HEK293T (cell line): Measurements from ENCODE around the gene EFCAB6.

ENCODE experiments used
- ARNT ChIP-seq: fragments of 450-650 bp; IDR thresholded peaks from 2 replicates; pipeline ENCODE4 v1.6.1; 2017; ENCODE audit warnings: mild to moderate bottlenecking
- ELF4 ChIP-seq: fragments of 450-650 bp; IDR thresholded peaks from 2 replicates; pipeline ENCODE4 v1.6.1; 2017; ENCODE audit warnings: antibody characterized with exemption
- FOXA1 ChIP-seq: fragments of 450-650 bp; IDR thresholded peaks from 2 replicates; pipeline ENCODE4 v1.6.1; 2016; ENCODE audit warnings: mild to moderate bottlenecking
- FOXK2 ChIP-seq: fragments of 450-650 bp; IDR thresholded peaks from 2 replicates; pipeline ENCODE4 v1.6.1; 2016; ENCODE audit warnings: mild to moderate bottlenecking
- FOXM1 ChIP-seq: fragments of 450-650 bp; IDR thresholded peaks from 2 replicates; pipeline ENCODE4 v1.6.1; 2017; ENCODE audit warnings: mild to moderate bottlenecking, borderline replicate concordance
- HDGF ChIP-seq: fragments of 450-650 bp; IDR thresholded peaks from 2 replicates; pipeline ENCODE4 v1.6.1; 2017; ENCODE audit warnings: antibody characterized with exemption, borderline replicate concordance
- LEF1 ChIP-seq: fragments of 450-650 bp; IDR thresholded peaks from 2 replicates; pipeline ENCODE4 v1.6.1; 2017; ENCODE audit warnings: mild to moderate bottlenecking, borderline replicate concordance
- PKNOX1 ChIP-seq: fragments of 450-650 bp; IDR thresholded peaks from 2 replicates; pipeline ENCODE4 v1.6.1; 2016
- SP1 ChIP-seq: fragments of 450-650 bp; IDR thresholded peaks from 2 replicates; pipeline ENCODE4 v1.6.1; 2017
- SUZ12 ChIP-seq: fragments of 450-650 bp; IDR thresholded peaks from 2 replicates; pipeline ENCODE4 v1.6.1; 2016; ENCODE audit warnings: mild to moderate bottlenecking
- TARDBP ChIP-seq: fragments of 450-650 bp; IDR thresholded peaks from 2 replicates; pipeline ENCODE4 v1.6.1; 2016
- ZNF384 ChIP-seq: fragments of 450-650 bp; IDR thresholded peaks from 2 replicates; pipeline ENCODE4 v1.6.1; 2016

DNA sequence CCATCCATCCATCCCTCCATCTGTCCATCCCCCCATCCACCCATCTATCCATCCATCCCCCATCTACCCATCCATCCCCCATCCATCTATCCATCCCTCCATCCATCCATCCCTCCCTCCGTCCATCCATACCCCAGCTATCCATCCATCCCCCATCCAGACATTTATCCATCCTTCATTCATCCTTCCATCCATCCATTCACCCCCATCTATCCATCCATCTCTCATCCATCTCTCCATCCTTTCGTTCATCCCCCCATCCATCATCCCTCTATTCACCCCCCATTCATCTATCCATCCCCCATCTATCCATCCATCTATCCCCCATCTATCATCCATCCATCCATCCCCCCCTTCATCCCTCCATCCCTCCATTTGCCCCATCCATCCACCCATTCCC lies 302.8 kb downstream of the EFCAB6 start:
- no peak for TF ChIP-seq FOXA1
- no peak for TF ChIP-seq ARNT
- TF ChIP-seq FOXM1: no peak
- no peak for TF ChIP-seq LEF1
- TF ChIP-seq ZNF384: no peak
- TF ChIP-seq HDGF: no peak
- no peak for TF ChIP-seq SP1
- TF ChIP-seq TARDBP: no peak
- no peak for TF ChIP-seq FOXK2
- no peak for TF ChIP-seq SUZ12
- TF ChIP-seq ELF4: no peak
- TF ChIP-seq PKNOX1: no peak
